HG02884 (cell line): ENCODE data around the gene MYOD1.

ENCODE experiments used
- ATAC-seq: cut with Tn5 transposase; IDR thresholded peaks from one replicate; pipeline ENCODE4 v1.9.1; 2021; ENCODE audit warnings: mild to moderate bottlenecking, moderate library complexity; ENCODE audit not compliant: unreplicated experiment

Gene MYOD1

GRCh38 chr11:17769218-17769617, 49.8 kb downstream of the MYOD1 start:
- ATAC-seq, result no peak

GRCh38 chr11:17770048-17770652, 50.8 kb downstream of the MYOD1 start:
- no peak for ATAC-seq

- ATAC-seq, result no peak
Measured at GRCh38 chr11:17770917-17771316, 51.5 kb downstream of the MYOD1 start.

GRCh38 chr11:17771415-17771814, 52.0 kb downstream of the MYOD1 start:
- no peak for ATAC-seq
